ENCODE data around the gene RCBTB2.

RCBTB2 gene

DNA sequence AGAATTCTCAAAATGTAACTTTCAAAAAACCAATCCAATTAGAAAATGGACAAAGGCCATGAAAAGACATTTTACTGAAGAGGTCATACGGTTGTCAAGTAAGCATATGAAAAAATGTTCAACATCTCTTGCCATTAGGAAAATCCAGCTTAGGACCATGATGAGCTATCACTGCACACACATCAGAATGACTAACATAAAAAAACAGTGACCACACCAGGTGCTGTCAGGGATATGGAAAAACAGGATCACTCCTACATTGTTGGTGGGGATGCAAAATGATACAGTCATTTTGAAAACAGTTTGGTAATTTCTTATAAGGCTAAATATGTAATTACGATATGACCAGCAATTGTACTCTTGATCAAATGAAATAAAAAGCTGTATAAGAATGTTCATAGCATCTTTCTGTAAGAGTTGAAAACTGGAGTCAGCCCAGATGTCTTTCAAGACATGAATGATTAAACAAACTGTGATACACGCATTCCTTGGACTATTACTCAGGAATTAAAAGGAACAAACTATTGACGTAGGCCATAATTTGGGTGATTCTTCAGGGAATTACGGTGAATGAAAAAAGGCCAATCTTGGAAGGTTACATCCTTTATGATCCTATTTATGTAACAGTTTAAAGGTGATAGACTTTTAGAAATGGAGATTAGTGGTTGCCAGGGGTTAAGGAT lies 26.9 kb upstream of the RCBTB2 start:
- TF ChIP-seq, protein P1, sequence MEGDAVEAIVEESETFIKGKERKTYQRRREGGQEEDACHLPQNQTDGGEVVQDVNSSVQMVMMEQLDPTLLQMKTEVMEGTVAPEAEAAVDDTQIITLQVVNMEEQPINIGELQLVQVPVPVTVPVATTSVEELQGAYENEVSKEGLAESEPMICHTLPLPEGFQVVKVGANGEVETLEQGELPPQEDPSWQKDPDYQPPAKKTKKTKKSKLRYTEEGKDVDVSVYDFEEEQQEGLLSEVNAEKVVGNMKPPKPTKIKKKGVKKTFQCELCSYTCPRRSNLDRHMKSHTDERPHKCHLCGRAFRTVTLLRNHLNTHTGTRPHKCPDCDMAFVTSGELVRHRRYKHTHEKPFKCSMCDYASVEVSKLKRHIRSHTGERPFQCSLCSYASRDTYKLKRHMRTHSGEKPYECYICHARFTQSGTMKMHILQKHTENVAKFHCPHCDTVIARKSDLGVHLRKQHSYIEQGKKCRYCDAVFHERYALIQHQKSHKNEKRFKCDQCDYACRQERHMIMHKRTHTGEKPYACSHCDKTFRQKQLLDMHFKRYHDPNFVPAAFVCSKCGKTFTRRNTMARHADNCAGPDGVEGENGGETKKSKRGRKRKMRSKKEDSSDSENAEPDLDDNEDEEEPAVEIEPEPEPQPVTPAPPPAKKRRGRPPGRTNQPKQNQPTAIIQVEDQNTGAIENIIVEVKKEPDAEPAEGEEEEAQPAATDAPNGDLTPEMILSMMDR (IDR thresholded peaks at IDR 0.05): no peak
- H3K9me3 Mint-ChIP-seq: peaks cover 18% of the 10 kb centered on the region
- H3K27me3 Mint-ChIP-seq (ENCODE audit: low read depth, poor library complexity): peaks cover 6% of the 10 kb centered on the region
- no peaks in the 10 kb centered on the region for H3K4me1 Mint-ChIP-seq
- no peak overlapping the region for H3K27ac Mint-ChIP-seq
- H3K36me3 Mint-ChIP-seq (ENCODE audit: low read depth): peaks cover 7% of the 10 kb centered on the region
- no peak for DNase-seq
- H3K4me3 Mint-ChIP-seq: no peak overlapping the region

DNA sequence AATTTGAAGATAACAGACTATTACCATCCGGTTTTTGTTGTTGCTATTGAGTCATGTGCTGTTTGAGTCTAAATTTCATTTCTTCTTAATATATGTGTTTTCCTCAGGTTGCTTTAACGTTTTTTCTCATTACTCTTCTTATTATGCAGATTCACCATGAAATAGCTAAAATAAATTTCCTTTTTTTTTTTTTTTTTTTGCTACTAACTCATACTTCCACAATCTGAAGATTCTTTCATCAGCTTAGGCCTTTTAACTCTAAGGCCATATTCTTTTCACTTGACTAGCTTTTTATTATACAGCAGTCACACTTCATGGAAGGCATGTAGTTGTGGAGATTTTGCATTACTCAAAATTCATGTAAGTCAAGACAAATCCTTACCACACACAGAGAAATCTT lies 23.9 kb upstream of the RCBTB2 start:
- Mint-ChIP-seq H3K27me3 (ENCODE audit: low read depth, poor library complexity) (peaks cover 6% of the 10 kb centered on the region), H3K4me3 (no peak overlapping the region), H3K4me1 (no peaks in the 10 kb centered on the region), H3K36me3 (ENCODE audit: low read depth) (peaks cover 7% of the 10 kb centered on the region), H3K9me3 (peaks cover 36% of the 10 kb centered on the region), H3K27ac (no peak overlapping the region)
- no peak for DNase-seq
- TF ChIP-seq, protein P1 (IDR thresholded peaks at IDR 0.05): no peak

DNA sequence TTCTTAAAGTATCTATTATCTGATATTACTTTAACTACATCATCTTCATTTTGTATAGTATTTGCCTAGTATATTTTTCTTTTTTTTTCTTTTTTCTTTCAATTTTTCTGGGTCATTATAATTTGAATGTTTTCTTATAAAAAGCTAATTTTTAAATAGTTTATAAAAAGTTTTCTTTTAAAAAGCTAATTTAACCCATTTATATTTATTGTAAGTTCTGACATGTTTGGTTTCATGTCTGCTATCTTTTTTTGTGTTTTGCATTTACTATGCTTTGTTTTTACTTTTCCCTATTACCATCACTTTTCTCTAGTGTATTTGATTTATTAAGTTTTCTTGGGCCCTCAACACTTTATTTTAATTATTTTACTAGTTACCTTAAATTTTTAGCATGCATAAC lies 22.6 kb upstream of the RCBTB2 start:
- Mint-ChIP-seq H3K9me3 (peaks cover 45% of the 10 kb centered on the region), H3K27ac (no peak overlapping the region), H3K4me1 (no peaks in the 10 kb centered on the region), H3K4me3 (no peak overlapping the region), H3K27me3 (ENCODE audit: low read depth, poor library complexity) (peaks cover 3% of the 10 kb centered on the region), H3K36me3 (ENCODE audit: low read depth) (peaks cover 7% of the 10 kb centered on the region)
- no peak for DNase-seq
- TF ChIP-seq, protein P1 (IDR thresholded peaks at IDR 0.05): no peak

DNA sequence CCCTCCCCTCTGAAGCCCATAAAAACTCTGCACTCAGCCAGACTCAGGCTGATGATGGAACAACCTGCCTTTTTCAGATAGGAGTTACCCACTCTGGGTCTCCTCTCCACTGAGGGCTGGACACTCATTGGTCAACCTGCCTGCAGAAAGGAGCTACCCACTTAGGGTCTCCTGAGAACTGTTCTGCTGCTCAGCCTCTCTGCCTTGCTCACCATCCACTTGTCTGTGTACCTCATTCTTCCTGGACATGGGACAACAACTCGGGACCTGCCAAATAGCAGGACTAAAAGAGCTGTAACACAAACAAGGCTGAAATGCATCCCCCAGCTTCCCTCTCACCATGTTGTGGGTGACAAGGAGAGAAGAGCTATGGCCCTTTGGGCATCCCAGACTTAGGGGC lies 18.4 kb upstream of the RCBTB2 start:
- TF ChIP-seq, protein P1 (IDR thresholded peaks at IDR 0.05): no peak
- no peak overlapping the region for H3K27ac Mint-ChIP-seq
- H3K4me1 Mint-ChIP-seq: no peaks in the 10 kb centered on the region
- no peak for DNase-seq
- H3K27me3 Mint-ChIP-seq (ENCODE audit: low read depth, poor library complexity): peaks cover 2% of the 10 kb centered on the region
- peaks cover 48% of the 10 kb centered on the region for H3K9me3 Mint-ChIP-seq
- H3K36me3 Mint-ChIP-seq (ENCODE audit: low read depth): peaks cover 7% of the 10 kb centered on the region
- no peak overlapping the region for H3K4me3 Mint-ChIP-seq

DNA sequence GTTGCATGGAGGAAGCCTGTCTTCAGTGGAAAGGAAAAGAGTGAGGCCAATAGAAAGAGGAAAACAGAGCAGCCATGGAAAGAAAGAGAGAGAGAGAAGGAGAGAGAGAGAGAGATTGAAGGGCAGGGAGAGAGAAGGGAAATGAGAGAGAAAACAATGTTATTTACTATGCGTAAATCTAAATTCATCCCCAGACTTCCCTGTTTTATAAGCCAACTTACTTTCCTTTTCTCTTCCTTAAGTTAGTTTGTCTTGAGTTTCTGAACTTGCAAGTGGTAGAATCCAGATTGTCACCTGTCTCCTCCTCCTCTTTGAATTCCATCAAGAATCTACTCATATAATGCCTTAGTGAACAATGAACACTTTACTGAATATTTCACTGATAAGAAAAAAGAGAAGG lies 16.8 kb upstream of the RCBTB2 start:
- H3K9me3 Mint-ChIP-seq: peaks cover 35% of the 10 kb centered on the region
- TF ChIP-seq, protein P1 (IDR thresholded peaks at IDR 0.05): no peak
- peaks cover 2% of the 10 kb centered on the region for H3K27me3 Mint-ChIP-seq (ENCODE audit: low read depth, poor library complexity)
- no peaks in the 10 kb centered on the region for H3K36me3 Mint-ChIP-seq (ENCODE audit: low read depth)
- H3K27ac Mint-ChIP-seq: no peak overlapping the region
- H3K4me1 Mint-ChIP-seq: no peaks in the 10 kb centered on the region
- H3K4me3 Mint-ChIP-seq: no peak overlapping the region
- no peak for DNase-seq

DNA sequence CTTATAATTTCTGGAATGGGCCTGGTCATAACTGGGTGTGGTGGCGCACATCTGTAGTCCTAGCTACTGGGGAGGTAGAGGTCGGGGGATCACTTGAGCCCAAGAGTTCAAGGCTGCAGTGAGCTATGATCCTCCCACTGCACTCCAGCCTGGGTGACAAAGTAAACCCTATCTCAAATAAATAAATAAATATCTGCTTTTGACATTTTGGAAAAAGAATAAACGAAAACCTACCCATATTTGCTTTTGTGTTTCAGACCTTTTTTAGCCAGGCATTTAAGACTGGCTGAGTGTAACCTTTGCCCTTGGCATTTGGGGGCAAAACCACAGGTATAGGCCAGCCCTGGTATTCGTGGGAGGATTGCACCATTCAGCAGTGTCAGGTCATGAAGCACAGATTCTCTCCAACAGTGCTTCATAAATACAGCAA lies 14.8 kb upstream of the RCBTB2 start:
- Mint-ChIP-seq H3K27me3 (ENCODE audit: low read depth, poor library complexity) (peaks cover 5% of the 10 kb centered on the region), H3K27ac (no peak overlapping the region), H3K36me3 (ENCODE audit: low read depth) (no peaks in the 10 kb centered on the region), H3K4me3 (no peak overlapping the region), H3K9me3 (peaks cover 23% of the 10 kb centered on the region), H3K4me1 (peaks cover 6% of the 10 kb centered on the region)
- no peak for DNase-seq
- TF ChIP-seq, protein P1 (IDR thresholded peaks at IDR 0.05): no peak

Measured in nephron progenitor cell (in vitro differentiated cells).